Activated naive CD8-positive, alpha-beta T cell treated with anti-CD3 and anti-CD28 coated beads for 36 hours (primary cell): ENCODE results near the gene ZNF214. TPM values are rescaled to one million over a fixed set of nuclear protein-coding genes. Genes with fewer than 3 reads are reported as not detected.

ENCODE experiments used
- DNase-seq: peaks from one replicate; pipeline ENCODE4 v3.0.0; 2021
- H3K27ac Mint-ChIP-seq: one replicate; pipeline ENCODE4 v1.8.0; 2022; ENCODE audit warnings: mild to moderate bottlenecking, moderate library complexity, mixed read lengths
- H3K27me3 Mint-ChIP-seq: one replicate; pipeline ENCODE4 v1.8.0; 2022; ENCODE audit warnings: mild to moderate bottlenecking, mixed read lengths
- H3K36me3 Mint-ChIP-seq: one replicate; pipeline ENCODE4 v1.8.0; 2021; ENCODE audit warnings: mild to moderate bottlenecking, mixed read lengths
- H3K4me1 Mint-ChIP-seq: one replicate; pipeline ENCODE4 v1.8.0; 2021; ENCODE audit warnings: mixed read lengths
- H3K4me3 Mint-ChIP-seq: one replicate; pipeline ENCODE4 v1.8.0; 2022; ENCODE audit warnings: mild to moderate bottlenecking, moderate library complexity, mixed read lengths
- H3K9me3 Mint-ChIP-seq: one replicate; pipeline ENCODE4 v1.8.0; 2022; ENCODE audit warnings: mixed read lengths
- total RNA-seq, 2 experiments: library from RNA; stranded (reverse); gene quantifications; one replicate each; pipeline ENCODE4 v1.2.3, GENCODE V29; 2021

The ZNF214 gene
- total RNA-seq: not detected

DNA sequence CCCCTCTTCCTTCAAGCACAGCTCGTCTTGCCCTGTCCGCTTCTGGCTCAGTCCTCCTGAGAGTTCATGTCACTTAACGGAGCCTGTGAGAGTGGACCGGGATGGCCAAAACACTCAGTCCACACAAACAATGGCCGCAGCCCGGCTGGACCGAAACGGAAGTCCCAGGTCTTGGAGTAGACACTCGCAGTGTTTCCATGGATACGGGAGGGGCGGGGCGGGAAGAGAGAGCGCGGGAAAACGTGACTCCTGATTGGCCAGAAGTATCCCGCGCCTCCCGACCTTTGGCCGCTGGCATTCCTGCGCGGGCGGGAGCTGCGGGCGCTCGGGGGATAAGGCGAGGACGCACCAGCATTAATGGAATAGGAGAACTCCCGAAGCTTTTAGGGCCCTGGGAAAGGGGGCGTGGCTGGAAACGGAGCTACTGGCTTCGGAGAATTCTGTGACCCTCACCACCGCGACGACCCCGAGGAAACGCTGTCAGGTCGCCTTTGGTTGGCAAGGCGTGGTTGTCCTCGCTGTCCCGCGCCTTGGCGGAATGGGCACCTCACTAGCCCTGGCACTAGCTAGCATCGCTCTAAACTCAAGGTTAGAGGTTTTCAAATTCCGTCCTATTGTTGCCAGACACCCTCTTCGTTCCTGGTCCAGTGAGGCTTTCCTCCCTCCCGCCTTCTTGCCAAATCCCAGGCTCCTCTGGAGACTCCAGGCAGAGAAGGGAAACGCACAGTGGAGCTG lies at the start of gene ZNF214, which contains the start of gene NLRP14:
Gene ZNF214 (minus strand): TSS at position 164 of the 735 bp plus-strand sequence. CDS start 17,511 bp downstream, outside the sequence.
Gene NLRP14 (plus strand): TSS at position 297 of the 735 bp plus-strand sequence. CDS start 18,108 bp downstream, outside the sequence.
- Mint-ChIP-seq H3K27me3 (peaks cover 45% of the 10 kb centered on the region), H3K4me3 (peak within 1 kb of the TSS; percentile 57), H3K36me3 (no peaks in the 10 kb centered on the region), H3K9me3 (no peaks in the 10 kb centered on the region), H3K27ac (no peak within 1 kb of the TSS), H3K4me1 (peaks cover 6% of the 10 kb centered on the region)
- DNase-seq: no peak

- peaks cover 3% of the 10 kb centered on the region for H3K9me3 Mint-ChIP-seq
- H3K4me1 Mint-ChIP-seq: no peaks in the 10 kb centered on the region
- peaks cover 16% of the 10 kb centered on the region for H3K27me3 Mint-ChIP-seq
- no peak for DNase-seq
- H3K36me3 Mint-ChIP-seq: no peaks in the 10 kb centered on the region
- H3K27ac Mint-ChIP-seq: no peak overlapping the region
- H3K4me3 Mint-ChIP-seq: no peak overlapping the region
Observed at GRCh38 chr11:7062534-7062933, 42.4 kb upstream of the ZNF214 start.

GRCh38 chr11:7060868-7061267 lies 40.7 kb upstream of the ZNF214 start:
- no peaks in the 10 kb centered on the region for H3K9me3 Mint-ChIP-seq
- H3K36me3 Mint-ChIP-seq: no peaks in the 10 kb centered on the region
- no peaks in the 10 kb centered on the region for H3K4me1 Mint-ChIP-seq
- H3K4me3 Mint-ChIP-seq: no peak overlapping the region
- no peak overlapping the region for H3K27ac Mint-ChIP-seq
- peaks cover 3% of the 10 kb centered on the region for H3K27me3 Mint-ChIP-seq
- no peak for DNase-seq

DNA sequence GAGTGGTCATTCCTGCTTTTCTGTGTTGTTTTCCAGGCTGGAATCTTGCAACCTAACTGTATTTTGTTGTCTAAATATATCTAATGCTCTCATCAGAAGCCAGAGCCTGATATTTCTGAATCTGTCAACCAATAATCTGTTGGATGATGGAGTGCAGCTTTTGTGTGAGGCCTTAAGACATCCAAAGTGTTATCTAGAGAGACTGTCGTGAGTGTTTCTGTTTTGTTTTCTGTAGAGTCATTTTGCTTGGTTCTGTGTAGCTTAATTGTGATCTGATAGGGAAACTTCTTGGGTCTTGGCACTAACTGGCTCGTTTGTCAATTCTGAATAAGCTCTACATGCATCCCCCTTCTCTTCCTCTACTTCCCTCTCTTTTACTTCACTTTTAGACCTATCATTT lies 37.5 kb upstream of the ZNF214 start:
- Mint-ChIP-seq H3K4me1 (no peaks in the 10 kb centered on the region), H3K36me3 (no peaks in the 10 kb centered on the region), H3K4me3 (no peak overlapping the region), H3K27me3 (peaks cover 7% of the 10 kb centered on the region), H3K9me3 (no peaks in the 10 kb centered on the region), H3K27ac (no peak overlapping the region)
- DNase-seq: no peak

- Mint-ChIP-seq H3K9me3 (no peaks in the 10 kb centered on the region), H3K27ac (no peak overlapping the region), H3K4me1 (no peaks in the 10 kb centered on the region), H3K27me3 (peaks cover 7% of the 10 kb centered on the region), H3K4me3 (no peak overlapping the region), H3K36me3 (no peaks in the 10 kb centered on the region)
- no peak for DNase-seq
Observed at GRCh38 chr11:7056828-7057513, 36.8 kb upstream of the ZNF214 start.

DNA sequence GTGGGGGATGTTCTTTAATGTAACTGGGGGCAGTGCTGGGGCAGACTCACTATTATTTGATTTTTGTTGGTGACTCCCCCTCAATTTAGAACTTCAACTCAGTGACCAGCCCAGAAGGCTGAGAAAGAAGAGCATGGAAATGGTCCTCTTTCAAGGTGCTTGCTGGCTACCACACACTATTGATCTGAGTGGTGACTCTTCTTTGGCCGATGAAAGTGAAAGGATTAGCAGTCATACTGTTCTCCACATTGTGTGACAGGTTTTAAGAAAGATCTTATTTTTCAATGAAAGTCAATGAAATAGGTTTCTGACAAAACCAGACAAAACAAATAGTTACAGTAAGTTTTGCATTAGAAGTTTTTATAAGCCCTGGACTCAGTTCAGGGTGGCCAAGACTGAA lies 30.0 kb upstream of the ZNF214 start:
- Mint-ChIP-seq H3K27ac (no peak overlapping the region), H3K36me3 (no peaks in the 10 kb centered on the region), H3K4me1 (no peaks in the 10 kb centered on the region), H3K9me3 (no peaks in the 10 kb centered on the region), H3K27me3 (peaks cover 10% of the 10 kb centered on the region), H3K4me3 (no peak overlapping the region)
- DNase-seq: no peak

GRCh38 chr11:7046474-7047175 lies 26.5 kb upstream of the ZNF214 start:
- Mint-ChIP-seq H3K27me3 (peaks cover 7% of the 10 kb centered on the region), H3K4me1 (no peaks in the 10 kb centered on the region), H3K9me3 (no peaks in the 10 kb centered on the region), H3K36me3 (no peaks in the 10 kb centered on the region), H3K27ac (no peak overlapping the region), H3K4me3 (no peak overlapping the region)
- no peak for DNase-seq

DNA sequence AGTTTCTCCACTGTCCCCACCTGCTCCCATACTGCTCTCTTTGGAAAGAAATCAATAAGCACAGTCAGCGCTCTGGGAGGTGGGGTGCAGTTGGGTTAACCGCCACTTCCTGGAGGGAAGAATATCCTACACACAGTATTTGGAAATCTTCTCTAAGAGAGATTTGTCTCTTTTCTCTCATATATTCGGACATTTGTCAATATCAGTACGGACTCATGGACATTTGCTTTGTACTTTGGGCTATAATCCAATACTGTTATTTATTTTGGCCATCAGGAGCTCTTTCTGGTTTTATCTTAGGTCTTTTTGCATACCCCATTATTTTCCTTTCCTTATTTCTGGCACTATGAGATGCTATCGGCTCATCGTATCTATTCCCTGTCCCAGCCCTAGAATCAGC lies 13.9 kb upstream of the ZNF214 start:
- Mint-ChIP-seq H3K4me1 (no peaks in the 10 kb centered on the region), H3K4me3 (no peak overlapping the region), H3K27me3 (no peaks in the 10 kb centered on the region), H3K27ac (no peak overlapping the region), H3K36me3 (no peaks in the 10 kb centered on the region), H3K9me3 (no peaks in the 10 kb centered on the region)
- no peak for DNase-seq

- no peaks in the 10 kb centered on the region for H3K27me3 Mint-ChIP-seq
- H3K4me3 Mint-ChIP-seq: no peak overlapping the region
- no peaks in the 10 kb centered on the region for H3K36me3 Mint-ChIP-seq
- DNase-seq: no peak
- H3K4me1 Mint-ChIP-seq: no peaks in the 10 kb centered on the region
- no peak overlapping the region for H3K27ac Mint-ChIP-seq
- H3K9me3 Mint-ChIP-seq: no peaks in the 10 kb centered on the region
Observed at GRCh38 chr11:7032692-7033091, 12.5 kb upstream of the ZNF214 start.

GRCh38 chr11:7031471-7031871 lies 11.3 kb upstream of the ZNF214 start:
- H3K27me3 Mint-ChIP-seq: no peaks in the 10 kb centered on the region
- H3K4me1 Mint-ChIP-seq: no peaks in the 10 kb centered on the region
- H3K36me3 Mint-ChIP-seq: no peaks in the 10 kb centered on the region

GRCh38 chr11:7030836-7031235 lies 10.7 kb upstream of the ZNF214 start:
- DNase-seq: no peak
- Mint-ChIP-seq H3K9me3 (no peaks in the 10 kb centered on the region), H3K4me1 (no peaks in the 10 kb centered on the region), H3K27ac (no peak overlapping the region), H3K36me3 (no peaks in the 10 kb centered on the region), H3K27me3 (no peaks in the 10 kb centered on the region), H3K4me3 (no peak overlapping the region)

More at GRCh38 chr11:7031471-7031871, 11.3 kb upstream of the ZNF214 start:
- H3K4me3 Mint-ChIP-seq: no peak overlapping the region
- no peaks in the 10 kb centered on the region for H3K9me3 Mint-ChIP-seq
- DNase-seq: no peak
- H3K27ac Mint-ChIP-seq: no peak overlapping the region

DNA sequence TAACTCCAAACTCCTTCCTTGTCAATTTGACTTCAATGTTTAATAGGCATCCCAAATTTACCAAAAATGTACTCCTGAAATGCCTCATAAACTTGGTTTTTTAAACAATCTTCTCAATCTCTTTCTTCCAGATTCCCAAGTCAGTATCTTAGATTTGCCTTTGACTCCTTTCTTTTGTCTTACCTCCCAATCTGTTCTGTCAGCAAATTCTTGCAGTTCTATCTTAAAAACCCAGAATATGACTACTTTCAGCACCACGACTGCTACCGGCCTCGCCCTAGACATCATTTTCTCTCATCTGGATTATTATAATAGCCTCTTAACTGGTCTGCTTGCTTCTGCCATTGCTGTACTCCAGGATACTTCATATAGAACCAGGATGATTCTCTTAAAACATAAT lies 8.0 kb upstream of the ZNF214 start:
- Mint-ChIP-seq H3K9me3 (no peaks in the 10 kb centered on the region), H3K4me1 (no peaks in the 10 kb centered on the region), H3K4me3 (no peak overlapping the region), H3K36me3 (no peaks in the 10 kb centered on the region), H3K27ac (no peak overlapping the region), H3K27me3 (peaks cover 5% of the 10 kb centered on the region)
- DNase-seq: no peak

- Mint-ChIP-seq H3K27me3 (peaks cover 45% of the 10 kb centered on the region), H3K9me3 (no peaks in the 10 kb centered on the region), H3K27ac (no peak overlapping the region), H3K4me1 (peaks cover 6% of the 10 kb centered on the region), H3K4me3 (no peak overlapping the region), H3K36me3 (no peaks in the 10 kb centered on the region)
- DNase-seq: no peak
Observed at GRCh38 chr11:7021318-7021717, 1.2 kb upstream of the ZNF214 start.

DNA sequence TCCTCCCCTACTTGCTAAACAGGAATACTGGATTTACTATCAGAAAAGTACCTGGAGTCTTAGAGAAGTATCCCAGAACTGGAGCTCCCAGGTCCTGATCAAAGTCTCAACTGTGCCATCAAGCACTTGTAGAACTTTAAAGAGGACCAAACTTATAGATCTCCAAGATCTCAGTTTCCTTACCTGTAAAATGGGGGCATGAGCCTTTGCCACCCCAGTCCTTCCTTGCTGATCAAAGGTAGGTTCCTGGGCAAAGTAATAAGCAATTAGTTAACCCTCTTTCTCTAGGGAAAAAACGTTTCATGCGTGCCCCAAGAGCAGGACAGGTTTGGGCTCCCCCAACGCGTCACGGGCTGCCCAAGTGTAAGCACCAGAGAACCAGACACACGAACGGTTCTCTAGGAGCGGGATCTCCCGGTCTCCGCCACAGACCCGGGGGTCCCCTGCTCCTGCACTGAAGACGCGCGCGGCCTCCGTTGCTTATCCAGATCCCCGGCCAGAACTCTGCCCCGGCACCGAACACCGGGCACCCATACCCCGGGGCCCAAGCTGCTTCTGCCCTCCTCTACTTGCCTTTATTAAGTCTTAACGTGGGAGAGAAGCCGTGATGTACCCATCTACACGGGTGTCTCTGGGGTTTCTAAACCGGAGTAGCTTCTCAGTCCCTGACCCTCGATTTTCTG lies 505 bp downstream of the ZNF214 start:
- no peaks in the 10 kb centered on the region for H3K9me3 Mint-ChIP-seq
- H3K27ac Mint-ChIP-seq: no peak overlapping the region
- H3K4me1 Mint-ChIP-seq: peaks cover 6% of the 10 kb centered on the region
- peak overlapping the region; percentile 57 for H3K4me3 Mint-ChIP-seq
- H3K36me3 Mint-ChIP-seq: no peaks in the 10 kb centered on the region
- no peak for DNase-seq
- H3K27me3 Mint-ChIP-seq: peaks cover 45% of the 10 kb centered on the region

- Mint-ChIP-seq H3K27ac (no peak overlapping the region), H3K36me3 (no peaks in the 10 kb centered on the region), H3K27me3 (peaks cover 38% of the 10 kb centered on the region), H3K9me3 (no peaks in the 10 kb centered on the region), H3K4me1 (peaks cover 6% of the 10 kb centered on the region), H3K4me3 (no peak overlapping the region)
- no peak for DNase-seq
Observed at GRCh38 chr11:7016011-7016410, 4.1 kb downstream of the ZNF214 start.
